ENCODE measurements around the gene ENAH. TPM values are rescaled to one million over a fixed set of nuclear protein-coding genes. Genes with fewer than 3 reads are reported as not detected.
A peak's percentile ranks its signal among the peaks of the same experiment; 100 is the strongest.

Gene ENAH
- total and polyA plus RNA-seq, 5 donors from 2014 or later, result 0.03 to 0.13 TPM; not detected in 3

DNA sequence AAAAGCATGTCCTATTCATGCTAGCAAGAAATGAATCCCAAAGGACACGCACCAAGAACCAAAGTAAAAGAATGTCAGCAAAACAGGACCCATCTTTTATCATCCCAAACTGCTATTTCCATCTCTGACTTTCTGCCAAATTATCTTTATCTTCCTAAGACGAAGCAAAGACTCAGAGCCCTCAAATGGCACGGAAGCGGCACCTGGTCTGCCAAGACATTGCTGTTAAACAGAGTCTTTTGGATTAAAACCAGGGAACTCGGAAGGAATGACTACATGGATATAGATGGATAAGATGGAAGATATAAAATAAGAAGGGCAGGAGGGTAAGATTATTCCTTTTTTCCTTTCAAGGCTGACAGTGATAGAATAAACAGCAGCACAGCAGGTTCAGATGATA, 164.2 kb downstream of the ENAH start:
- Mint-ChIP-seq H3K9me3 (no peaks in the 10 kb centered on the region), H3K27ac (peak overlapping the region in 1 of 3 donors; percentile 26), H3K4me1 (no peaks in the 10 kb centered on the region), H3K27me3 (peaks cover 17% of the 10 kb centered on the region), H3K4me3 (no peak overlapping the region), H3K36me3 (no peaks in the 10 kb centered on the region)
- ATAC-seq (ENCODE audit: low read depth in 2 of 2) (no peak), DNase-seq (no peak)
- Histone ChIP-seq H3K27me3 (ENCODE audit: control insufficient read depth, insufficient read depth, low read length) (peaks cover 4% of the 10 kb centered on the region), H3K4me1 (ENCODE audit: control insufficient read depth, insufficient read depth, low read length, poor library complexity, severe bottlenecking) (no peaks in the 10 kb centered on the region), H3K36me3 (ENCODE audit: control insufficient read depth, insufficient read depth, low read length) (no peaks in the 10 kb centered on the region), H3K4me3 (ENCODE audit: low read depth, low read length) (no peak overlapping the region), H3K27ac (ENCODE audit: insufficient read depth, low read length, poor library complexity, severe bottlenecking) (no peak overlapping the region), H3K9me3 (ENCODE audit: control insufficient read depth in 2 of 2, low read length in 2 of 2) (no peaks in the 10 kb centered on the region)

DNA sequence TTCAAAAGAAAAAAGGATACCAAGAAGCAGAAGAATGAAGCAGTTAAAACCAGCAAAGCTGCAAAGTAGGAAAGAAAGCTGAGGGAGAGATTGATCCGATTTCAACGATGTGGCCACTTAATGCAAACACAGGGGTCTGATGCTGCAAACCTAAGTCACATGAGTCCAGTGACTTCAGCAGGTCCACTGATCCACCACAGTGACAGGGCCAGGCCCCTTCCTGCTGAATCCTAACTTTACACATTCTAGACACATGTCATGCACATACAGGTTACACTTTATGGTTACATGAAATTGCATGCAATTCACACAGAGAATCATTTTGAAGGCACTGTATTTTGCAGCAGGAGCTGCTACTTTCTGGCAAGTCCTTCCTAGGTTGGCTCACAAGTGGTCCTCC, 166.1 kb downstream of the ENAH start:
- ATAC-seq (ENCODE audit: low read depth in 2 of 2) (no peak), DNase-seq (no peak)
- H3K27me3 ChIP-seq (ENCODE audit: control insufficient read depth, insufficient read depth, low read length), result peaks cover 4% of the 10 kb centered on the region
- Mint-ChIP-seq H3K27me3 (peaks cover 10% of the 10 kb centered on the region), H3K4me3 (no peak overlapping the region), H3K36me3 (no peaks in the 10 kb centered on the region), H3K4me1 (no peaks in the 10 kb centered on the region), H3K27ac (peak overlapping the region in 1 of 3 donors; percentile 60), H3K9me3 (no peaks in the 10 kb centered on the region)
- H3K4me3 ChIP-seq (ENCODE audit: low read depth, low read length), result no peak overlapping the region
- no peaks in the 10 kb centered on the region for H3K36me3 ChIP-seq (ENCODE audit: control insufficient read depth, insufficient read depth, low read length)
- no peaks in the 10 kb centered on the region for H3K9me3 ChIP-seq (ENCODE audit: control insufficient read depth in 2 of 2, low read length in 2 of 2)
- no peaks in the 10 kb centered on the region for H3K4me1 ChIP-seq (ENCODE audit: control insufficient read depth, insufficient read depth, low read length, poor library complexity, severe bottlenecking)
- H3K27ac ChIP-seq (ENCODE audit: insufficient read depth, low read length, poor library complexity, severe bottlenecking), result no peak overlapping the region

DNA sequence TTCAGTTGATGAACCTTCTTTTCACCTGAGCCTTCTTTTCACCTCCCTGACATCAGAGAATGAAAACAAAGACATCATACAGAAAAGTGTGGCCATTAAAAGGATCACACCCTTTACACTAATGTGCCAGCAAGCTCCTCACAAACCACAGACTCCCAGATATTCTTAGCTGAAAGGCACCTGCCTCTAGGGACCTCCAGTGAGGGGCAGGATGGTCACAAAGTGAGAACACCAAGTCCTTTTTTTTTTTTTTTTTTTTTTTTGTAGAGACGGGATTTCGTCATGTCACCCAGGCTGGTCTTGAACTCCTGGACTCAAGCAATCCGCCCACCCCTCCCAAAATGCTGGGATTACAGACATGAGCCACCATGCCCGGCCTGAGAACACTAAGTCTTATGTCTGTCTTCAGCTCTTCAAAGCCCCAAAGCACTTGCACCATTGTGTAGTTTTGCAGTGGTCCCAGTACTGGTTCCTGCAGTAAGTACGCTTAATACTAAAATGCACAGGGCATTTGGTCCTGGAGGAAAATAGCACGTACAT, 166.9 kb downstream of the ENAH start:
- Mint-ChIP-seq H3K9me3 (no peaks in the 10 kb centered on the region), H3K4me3 (no peak overlapping the region), H3K36me3 (no peaks in the 10 kb centered on the region), H3K27me3 (peaks cover 13% of the 10 kb centered on the region), H3K27ac (peak overlapping the region in 1 of 3 donors; percentile 60), H3K4me1 (no peaks in the 10 kb centered on the region)
- no peak overlapping the region for H3K4me3 ChIP-seq (ENCODE audit: low read depth, low read length)
- no peak for ATAC-seq (ENCODE audit: low read depth in 2 of 2)
- no peak overlapping the region for H3K27ac ChIP-seq (ENCODE audit: insufficient read depth, low read length, poor library complexity, severe bottlenecking)
- no peaks in the 10 kb centered on the region for H3K4me1 ChIP-seq (ENCODE audit: control insufficient read depth, insufficient read depth, low read length, poor library complexity, severe bottlenecking)
- peaks cover 4% of the 10 kb centered on the region for H3K27me3 ChIP-seq (ENCODE audit: control insufficient read depth, insufficient read depth, low read length)
- H3K9me3 ChIP-seq (ENCODE audit: control insufficient read depth in 2 of 2, low read length in 2 of 2), result no peaks in the 10 kb centered on the region
- DNase-seq, result no peak
- H3K36me3 ChIP-seq (ENCODE audit: control insufficient read depth, insufficient read depth, low read length), result no peaks in the 10 kb centered on the region

GRCh38 chr1:225485226-225485625, 167.7 kb downstream of the ENAH start:
- H3K36me3 Mint-ChIP-seq, result no peaks in the 10 kb centered on the region
- H3K9me3 Mint-ChIP-seq, result no peaks in the 10 kb centered on the region
- peaks cover 16% of the 10 kb centered on the region for H3K27me3 Mint-ChIP-seq
- Histone ChIP-seq H3K27me3 (ENCODE audit: control insufficient read depth, insufficient read depth, low read length) (peaks cover 4% of the 10 kb centered on the region), H3K27ac (ENCODE audit: insufficient read depth, low read length, poor library complexity, severe bottlenecking) (no peak overlapping the region), H3K4me1 (ENCODE audit: control insufficient read depth, insufficient read depth, low read length, poor library complexity, severe bottlenecking) (no peaks in the 10 kb centered on the region), H3K36me3 (ENCODE audit: control insufficient read depth, insufficient read depth, low read length) (no peaks in the 10 kb centered on the region), H3K4me3 (ENCODE audit: low read depth, low read length) (no peak overlapping the region), H3K9me3 (ENCODE audit: control insufficient read depth in 2 of 2, low read length in 2 of 2) (no peaks in the 10 kb centered on the region)
- H3K4me3 Mint-ChIP-seq, result no peak overlapping the region
- ATAC-seq (ENCODE audit: low read depth in 2 of 2) (no peak), DNase-seq (no peak)
- H3K27ac Mint-ChIP-seq, result no peak overlapping the region
- no peaks in the 10 kb centered on the region for H3K4me1 Mint-ChIP-seq

- H3K36me3 ChIP-seq (ENCODE audit: control insufficient read depth, insufficient read depth, low read length), result no peaks in the 10 kb centered on the region
- Mint-ChIP-seq H3K27me3 (peaks cover 17% of the 10 kb centered on the region), H3K36me3 (no peaks in the 10 kb centered on the region), H3K4me1 (no peaks in the 10 kb centered on the region), H3K4me3 (no peak overlapping the region), H3K9me3 (no peaks in the 10 kb centered on the region), H3K27ac (no peak overlapping the region)
- DNase-seq (no peak), ATAC-seq (ENCODE audit: low read depth in 2 of 2) (no peak)
- H3K4me1 ChIP-seq (ENCODE audit: control insufficient read depth, insufficient read depth, low read length, poor library complexity, severe bottlenecking), result no peaks in the 10 kb centered on the region
- peaks cover 4% of the 10 kb centered on the region for H3K27me3 ChIP-seq (ENCODE audit: control insufficient read depth, insufficient read depth, low read length)
- no peak overlapping the region for H3K4me3 ChIP-seq (ENCODE audit: low read depth, low read length)
- H3K27ac ChIP-seq (ENCODE audit: insufficient read depth, low read length, poor library complexity, severe bottlenecking), result no peak overlapping the region
- no peaks in the 10 kb centered on the region for H3K9me3 ChIP-seq (ENCODE audit: control insufficient read depth in 2 of 2, low read length in 2 of 2)
Measured at GRCh38 chr1:225484657-225485214, 168.2 kb downstream of the ENAH start.

DNA sequence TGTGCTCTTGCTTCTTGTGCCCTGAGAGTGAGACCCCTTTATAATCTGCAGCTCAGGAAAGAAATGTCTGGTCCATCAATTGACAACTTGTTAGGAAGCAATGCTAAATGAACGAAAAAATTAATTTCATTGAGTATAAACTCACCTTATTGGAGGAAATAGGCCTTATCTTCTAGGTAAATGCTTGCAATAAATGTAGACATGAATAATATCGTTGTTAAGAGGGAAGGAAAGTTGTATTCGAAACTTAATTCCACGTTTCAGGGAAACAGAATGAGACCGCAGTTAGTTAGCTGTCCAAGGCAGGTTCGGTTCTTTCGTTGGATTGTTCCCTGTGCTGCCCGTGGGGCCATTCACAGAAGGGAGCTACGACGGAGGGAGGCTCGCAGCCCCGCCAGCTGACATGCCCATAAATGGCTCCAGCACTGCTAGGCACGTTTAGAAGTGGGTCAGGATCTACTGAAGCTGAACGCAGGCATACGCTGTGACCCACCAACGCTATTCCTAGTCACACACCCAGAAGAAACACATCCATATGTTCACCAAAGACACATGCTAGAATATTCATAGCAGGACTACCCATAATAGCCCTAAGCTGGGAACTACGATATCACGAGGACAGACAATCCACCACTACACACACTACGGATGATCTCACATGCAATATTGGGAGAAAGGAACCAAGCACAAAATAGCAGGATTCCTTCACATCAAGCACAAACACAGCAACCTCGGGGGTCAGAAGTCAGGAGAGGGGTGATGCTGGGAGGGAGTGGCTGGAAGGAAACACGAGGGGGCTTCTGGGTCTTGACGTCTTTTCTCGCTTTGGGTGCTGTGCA, 168.9 kb downstream of the ENAH start:
- no peaks in the 10 kb centered on the region for H3K9me3 ChIP-seq (ENCODE audit: control insufficient read depth in 2 of 2, low read length in 2 of 2)
- Mint-ChIP-seq H3K36me3 (no peaks in the 10 kb centered on the region), H3K9me3 (no peaks in the 10 kb centered on the region), H3K4me1 (no peaks in the 10 kb centered on the region), H3K27me3 (peaks cover 17% of the 10 kb centered on the region), H3K4me3 (no peak overlapping the region), H3K27ac (no peak overlapping the region)
- DNase-seq (no peak), ATAC-seq (ENCODE audit: low read depth in 2 of 2) (no peak)
- no peak overlapping the region for H3K4me3 ChIP-seq (ENCODE audit: low read depth, low read length)
- peaks cover 4% of the 10 kb centered on the region for H3K27me3 ChIP-seq (ENCODE audit: control insufficient read depth, insufficient read depth, low read length)
- no peaks in the 10 kb centered on the region for H3K4me1 ChIP-seq (ENCODE audit: control insufficient read depth, insufficient read depth, low read length, poor library complexity, severe bottlenecking)
- H3K36me3 ChIP-seq (ENCODE audit: control insufficient read depth, insufficient read depth, low read length), result no peaks in the 10 kb centered on the region
- no peak overlapping the region for H3K27ac ChIP-seq (ENCODE audit: insufficient read depth, low read length, poor library complexity, severe bottlenecking)

GRCh38 chr1:225482421-225482950, 170.4 kb downstream of the ENAH start:
- no peaks in the 10 kb centered on the region for H3K36me3 ChIP-seq (ENCODE audit: control insufficient read depth, insufficient read depth, low read length)
- H3K27me3 ChIP-seq (ENCODE audit: control insufficient read depth, insufficient read depth, low read length), result peaks cover 4% of the 10 kb centered on the region
- H3K27ac Mint-ChIP-seq, result peak overlapping the region in 1 of 3 donors; percentile 23
- no peak overlapping the region for H3K4me3 ChIP-seq (ENCODE audit: low read depth, low read length)
- peaks cover 11% of the 10 kb centered on the region for H3K27me3 Mint-ChIP-seq
- peaks cover 7% of the 10 kb centered on the region for H3K4me1 ChIP-seq (ENCODE audit: control insufficient read depth, insufficient read depth, low read length, poor library complexity, severe bottlenecking)
- H3K9me3 ChIP-seq (ENCODE audit: control insufficient read depth in 2 of 2, low read length in 2 of 2), result no peaks in the 10 kb centered on the region
- no peaks in the 10 kb centered on the region for H3K9me3 Mint-ChIP-seq
- DNase-seq (no peak), ATAC-seq (ENCODE audit: low read depth in 2 of 2) (no peak)
- H3K36me3 Mint-ChIP-seq, result no peaks in the 10 kb centered on the region
- peaks cover 6 to 9% (median 7%) of the 10 kb centered on the region in 4 donors for H3K4me1 Mint-ChIP-seq
- H3K4me3 Mint-ChIP-seq, result no peak overlapping the region
- H3K27ac ChIP-seq (ENCODE audit: insufficient read depth, low read length, poor library complexity, severe bottlenecking), result no peak overlapping the region

Data from CD4-positive, CD25-positive, alpha-beta regulatory T cell (primary cell).